HG03196 (cell line): ENCODE data around the gene ZNF677.
"Not testable (repeated sequence)": the region's sequence is repeated elsewhere in the genome, so short reads cannot be mapped to it uniquely, and the experiment has no call there.

Experiments
- ATAC-seq: cut with Tn5 transposase; IDR thresholded peaks from one replicate; pipeline ENCODE4 v1.9.1; 2021; ENCODE audit not compliant: unreplicated experiment

ZNF677 gene

DNA sequence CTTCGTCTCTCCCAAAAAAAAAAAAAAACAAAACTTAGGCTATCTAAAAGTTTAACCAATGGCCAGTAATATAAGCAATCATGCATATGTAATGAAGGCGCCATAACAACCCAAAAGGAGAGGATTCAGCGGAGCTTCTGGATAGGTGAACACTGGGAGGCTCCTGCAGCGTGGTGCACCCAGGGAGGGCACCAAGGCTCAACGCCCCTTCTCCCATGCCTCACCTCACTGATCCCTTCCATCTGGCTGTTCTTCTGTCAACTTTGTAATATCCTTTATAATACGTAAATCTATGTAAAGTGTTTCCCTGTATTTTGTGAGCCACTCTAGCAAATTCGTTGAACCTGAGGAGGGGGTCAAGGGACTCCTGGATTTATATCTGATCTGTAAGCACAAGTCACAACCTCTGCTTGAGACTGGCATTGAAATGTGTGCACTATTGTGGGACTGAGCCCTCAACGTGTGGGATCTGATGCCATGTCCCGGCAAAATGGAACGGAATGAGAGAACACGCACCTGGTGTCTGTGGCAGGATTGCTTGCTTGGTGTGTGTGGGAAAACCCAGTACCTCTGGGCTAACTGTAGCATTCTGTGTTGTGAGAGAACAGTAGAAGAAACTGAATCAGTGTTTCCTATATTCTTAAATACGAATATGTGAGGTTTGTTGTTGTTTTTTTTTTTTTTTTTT lies 61.0 kb downstream of the ZNF677 start:
- no peak for ATAC-seq

DNA sequence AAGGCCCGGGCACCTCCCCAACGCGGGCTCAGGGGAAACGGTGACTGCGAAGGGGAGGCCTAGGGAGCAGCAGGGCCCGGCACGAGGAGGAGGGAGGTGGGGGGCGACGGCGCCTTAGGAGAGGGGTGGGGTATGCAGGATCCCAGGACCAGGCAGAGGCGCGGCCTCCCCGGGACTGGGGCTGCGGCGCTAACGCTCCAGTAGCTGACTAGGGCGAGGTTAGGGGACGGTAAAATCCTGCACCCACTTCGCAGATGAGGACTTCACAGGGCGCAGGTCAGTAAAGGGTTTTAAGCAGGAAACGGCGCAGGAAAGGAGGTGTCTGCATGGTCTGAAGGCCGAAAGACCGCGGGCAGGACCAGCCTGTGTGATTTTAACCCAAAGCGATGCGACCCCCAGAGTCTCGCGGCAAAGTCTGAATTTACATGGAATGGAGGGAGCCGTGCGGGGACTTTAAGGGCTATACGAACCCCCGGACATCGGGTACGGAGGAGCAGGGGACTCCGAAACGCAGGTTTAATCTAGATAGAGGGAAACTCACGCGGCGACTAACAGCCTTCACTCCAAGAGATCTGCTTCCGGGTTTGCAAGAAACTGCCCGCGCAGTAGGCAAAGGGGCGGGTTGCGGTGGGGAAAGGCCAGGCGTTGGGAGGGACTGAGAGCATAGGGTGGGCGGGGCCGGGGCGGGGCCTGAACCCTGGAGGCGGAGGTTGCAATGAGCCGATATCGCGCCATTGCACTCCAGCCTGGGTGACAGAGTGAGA lies 61.7 kb downstream of the ZNF677 start, which contains the start of gene ZNF665:
ZNF665 (minus strand) TSS at position 588 of the 764 bp plus-strand sequence. CDS start 10,460 bp downstream, outside the sequence.
- ATAC-seq, result no peak

DNA sequence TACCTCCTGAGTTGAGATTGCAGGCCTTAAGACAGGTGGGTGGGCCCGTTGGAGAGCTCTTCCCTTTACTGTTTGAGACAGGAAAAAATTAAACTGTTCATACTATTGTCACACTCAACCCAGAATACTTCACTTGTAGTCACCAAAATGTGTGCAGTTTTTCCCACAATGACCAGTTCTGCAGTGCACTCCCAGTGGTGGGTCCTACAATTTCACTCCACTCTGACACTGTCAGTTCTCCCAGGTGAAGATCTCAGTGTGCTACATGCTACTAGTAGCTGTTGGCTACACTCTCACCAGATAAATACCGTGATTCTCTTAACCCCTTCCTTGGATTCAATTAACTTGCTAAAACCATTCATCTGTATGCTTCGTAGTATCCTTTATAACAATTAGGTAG lies 64.4 kb downstream of the ZNF677 start:
- no peak for ATAC-seq

DNA sequence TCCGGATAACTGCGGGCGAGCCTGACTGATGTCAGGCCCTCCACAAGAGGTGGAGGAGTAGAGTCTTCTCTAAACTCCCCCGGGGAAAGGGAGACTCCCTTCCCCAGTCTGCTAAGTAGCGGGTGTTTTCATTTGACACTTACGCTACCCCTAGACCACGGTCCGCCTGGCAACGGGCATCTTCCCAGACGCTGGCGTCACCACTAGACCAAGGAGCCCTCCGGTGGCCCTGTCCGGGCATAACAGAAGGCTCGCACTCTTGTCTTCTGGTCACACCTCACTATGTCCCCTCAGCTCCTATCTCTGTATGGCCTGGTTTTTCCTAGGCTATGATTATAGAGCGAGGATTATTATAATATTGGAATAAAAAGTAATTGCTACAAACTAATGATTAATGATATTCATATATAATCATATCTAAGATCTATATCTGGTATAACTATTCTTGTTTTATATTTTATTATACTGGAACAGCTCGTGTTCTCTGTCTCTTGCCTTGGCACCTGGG lies 64.9 kb downstream of the ZNF677 start:
- not testable (repeated sequence) for ATAC-seq
